ENCODE data around the gene LZTR1.
A peak's percentile ranks its signal among the peaks of the same experiment; 100 is the strongest.

LZTR1 gene

DNA sequence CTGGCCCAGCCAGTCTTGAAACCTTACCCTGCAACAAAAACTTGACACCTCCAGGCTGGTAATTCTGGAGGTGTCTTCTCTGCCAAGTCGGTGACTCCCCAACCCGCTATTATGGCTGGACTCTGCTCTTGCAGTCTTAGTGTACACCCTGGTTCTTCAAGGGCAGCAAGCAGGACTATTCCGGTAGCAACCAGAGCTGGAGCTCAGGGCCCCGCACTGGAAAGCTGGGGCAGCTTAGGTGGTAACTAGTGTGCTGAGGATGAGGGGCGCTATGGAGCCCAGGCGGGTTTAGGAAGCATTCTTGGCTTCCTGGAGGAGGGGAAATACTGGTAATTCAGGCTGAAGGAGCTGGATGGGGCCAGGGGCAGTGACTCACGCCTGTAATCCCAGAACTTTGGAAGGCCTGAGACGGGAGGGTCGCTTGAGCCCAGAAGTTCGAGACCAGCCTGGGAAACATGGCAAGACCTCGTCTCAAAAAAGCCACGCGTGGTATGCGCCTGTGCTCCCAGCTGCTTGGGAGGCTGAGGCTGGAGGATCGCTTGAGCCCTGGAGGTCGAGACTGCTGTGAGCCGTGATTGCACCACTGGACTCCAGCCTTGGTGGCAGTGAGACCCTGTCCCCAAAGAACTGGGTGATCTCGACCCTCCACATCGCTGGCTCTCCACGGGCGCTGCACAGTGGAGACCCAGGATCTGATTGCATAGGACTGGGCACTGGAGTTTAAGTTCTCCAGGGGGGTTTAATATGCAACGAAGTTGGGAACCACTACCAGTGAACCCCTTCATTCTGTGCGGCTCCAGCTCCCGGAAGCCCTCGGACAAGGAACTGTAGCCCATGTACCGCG is 25.6 kb upstream of the LZTR1 start:
- peaks cover 22% of the 10 kb centered on the region for H3K27me3 Mint-ChIP-seq (ENCODE audit: low read depth)
- H3K9me3 Mint-ChIP-seq = no peaks in the 10 kb centered on the region
- peaks cover 7% of the 10 kb centered on the region for H3K4me1 Mint-ChIP-seq (ENCODE audit: low read depth)
- H3K4me3 Mint-ChIP-seq = peak overlapping the region; percentile 51
- no peak for DNase-seq (ENCODE audit: low spot score)
- H3K36me3 Mint-ChIP-seq (ENCODE audit: low read depth) = peaks cover 13% of the 10 kb centered on the region
- no peak overlapping the region for H3K27ac Mint-ChIP-seq

DNA sequence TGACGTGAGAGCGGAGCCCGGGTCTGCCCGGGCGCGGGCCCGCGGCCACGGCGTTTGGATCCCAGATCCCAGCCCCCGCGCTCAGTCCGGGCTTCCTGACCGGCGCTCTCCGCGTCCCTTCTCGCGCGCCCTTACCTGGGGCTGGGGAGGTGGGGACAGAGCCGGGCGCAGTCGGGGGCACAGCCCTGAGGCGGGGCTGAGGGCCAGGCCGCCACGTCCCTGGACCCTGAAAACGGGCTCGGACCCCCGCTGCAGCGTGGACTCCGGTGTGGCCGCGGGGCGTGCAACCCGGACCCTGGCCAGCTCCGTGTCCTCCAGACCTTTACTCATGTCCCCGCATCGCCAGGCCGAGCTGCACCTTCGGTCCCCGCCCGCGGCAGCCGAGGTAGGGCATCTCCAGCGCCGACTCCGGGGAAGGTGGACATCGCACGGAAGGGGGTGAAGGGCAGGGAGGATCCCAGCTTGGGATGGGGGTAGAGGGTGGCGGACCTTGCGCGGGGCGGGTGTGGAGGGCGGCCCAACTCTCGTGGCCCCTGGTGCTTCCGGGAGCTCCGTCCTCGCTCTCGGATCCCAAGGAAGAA is 24.9 kb upstream of the LZTR1 start:
- Mint-ChIP-seq H3K36me3 (ENCODE audit: low read depth) (peaks cover 12% of the 10 kb centered on the region), H3K4me3 (peak overlapping the region; percentile 56), H3K27me3 (ENCODE audit: low read depth) (peaks cover 25% of the 10 kb centered on the region), H3K4me1 (ENCODE audit: low read depth) (peaks cover 9% of the 10 kb centered on the region), H3K9me3 (no peaks in the 10 kb centered on the region), H3K27ac (no peak overlapping the region)
- DNase-seq (ENCODE audit: low spot score) = no peak

DNA sequence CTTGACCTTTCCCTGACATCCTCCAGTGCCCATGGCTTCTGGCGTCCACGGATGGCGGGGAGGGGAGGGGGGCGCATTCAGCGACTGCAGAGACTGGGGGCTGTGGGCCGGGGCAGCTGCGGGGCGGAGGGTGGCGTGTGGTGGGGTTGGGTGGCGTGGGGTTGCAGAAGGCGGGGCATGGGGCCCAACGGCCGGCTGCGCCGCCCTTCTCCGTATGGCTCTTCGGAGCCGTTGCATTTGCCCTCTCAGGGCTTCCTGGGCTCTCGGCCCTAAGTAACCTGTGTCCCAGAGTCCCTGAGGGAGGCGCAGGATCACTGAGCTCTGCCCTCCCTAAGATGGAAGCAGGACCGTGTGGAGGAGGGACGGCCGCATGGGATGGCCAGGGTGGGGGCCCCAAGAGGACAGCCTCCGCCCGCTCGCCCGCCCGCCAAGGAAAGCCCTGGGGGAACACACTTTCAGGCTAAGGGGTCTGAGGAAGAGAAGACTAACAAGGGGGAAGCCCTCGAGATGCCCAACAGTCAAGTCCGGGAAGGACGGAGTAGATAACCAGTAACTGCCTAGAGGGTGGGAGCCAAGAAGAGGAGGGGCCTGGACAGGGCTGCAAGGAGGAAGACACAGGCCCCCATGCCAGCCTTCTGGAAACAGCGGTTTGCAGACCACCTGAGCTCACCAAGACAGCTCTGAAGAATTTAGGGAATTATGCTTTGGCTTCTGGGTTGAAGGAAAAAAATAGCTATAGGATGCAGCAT is 24.2 kb upstream of the LZTR1 start:
- Mint-ChIP-seq H3K4me3 (peak overlapping the region; percentile 56), H3K27ac (no peak overlapping the region), H3K4me1 (ENCODE audit: low read depth) (peaks cover 9% of the 10 kb centered on the region), H3K36me3 (ENCODE audit: low read depth) (peaks cover 8% of the 10 kb centered on the region), H3K9me3 (no peaks in the 10 kb centered on the region), H3K27me3 (ENCODE audit: low read depth) (peaks cover 26% of the 10 kb centered on the region)
- no peak for DNase-seq (ENCODE audit: low spot score)

DNA sequence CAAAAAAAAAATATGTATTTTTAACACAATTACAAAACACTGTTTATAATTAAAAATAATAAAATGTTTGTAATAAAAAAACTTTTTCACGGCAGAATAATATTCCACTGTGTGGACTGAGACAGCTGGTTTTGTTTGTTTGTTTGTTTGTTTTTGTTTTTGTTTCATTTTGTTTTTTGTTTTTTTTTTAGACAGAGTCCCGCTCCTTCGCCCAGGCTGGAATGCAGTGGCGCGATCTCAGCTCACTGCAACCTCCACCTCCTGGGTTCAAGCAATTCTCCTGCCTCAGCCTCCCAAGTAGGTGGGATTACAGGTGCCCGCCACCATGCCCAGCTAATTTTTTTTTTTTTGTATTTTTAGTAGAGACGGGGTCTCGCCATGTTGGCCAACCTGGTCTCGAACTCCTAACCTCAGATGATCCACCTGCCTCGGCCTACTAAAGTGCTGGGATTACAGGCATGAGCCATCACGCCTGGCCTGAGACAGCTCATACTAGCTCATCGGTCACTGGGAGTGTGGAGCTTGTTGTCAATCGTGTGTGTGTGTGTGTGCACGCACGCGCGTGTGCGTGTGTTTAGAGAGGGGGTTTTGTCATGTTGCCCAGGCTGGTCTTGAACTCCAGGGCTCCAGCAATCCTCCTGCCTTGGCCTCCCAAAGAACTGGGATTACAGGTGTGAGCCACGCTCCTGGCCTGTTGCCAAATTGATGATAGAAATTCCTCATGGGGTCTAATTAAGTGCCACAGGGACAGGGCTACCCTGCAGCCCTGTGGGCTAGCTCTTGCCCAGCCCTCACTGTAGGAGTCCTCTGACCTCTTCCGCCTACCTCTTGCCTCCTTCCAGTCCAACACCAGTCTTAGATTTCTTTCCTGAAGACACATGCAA is 22.3 kb upstream of the LZTR1 start:
- Mint-ChIP-seq H3K4me3 (no peak overlapping the region), H3K27ac (no peak overlapping the region), H3K4me1 (ENCODE audit: low read depth) (peaks cover 11% of the 10 kb centered on the region), H3K9me3 (no peaks in the 10 kb centered on the region), H3K27me3 (ENCODE audit: low read depth) (peaks cover 43% of the 10 kb centered on the region), H3K36me3 (ENCODE audit: low read depth) (no peaks in the 10 kb centered on the region)
- no peak for DNase-seq (ENCODE audit: low spot score)

DNA sequence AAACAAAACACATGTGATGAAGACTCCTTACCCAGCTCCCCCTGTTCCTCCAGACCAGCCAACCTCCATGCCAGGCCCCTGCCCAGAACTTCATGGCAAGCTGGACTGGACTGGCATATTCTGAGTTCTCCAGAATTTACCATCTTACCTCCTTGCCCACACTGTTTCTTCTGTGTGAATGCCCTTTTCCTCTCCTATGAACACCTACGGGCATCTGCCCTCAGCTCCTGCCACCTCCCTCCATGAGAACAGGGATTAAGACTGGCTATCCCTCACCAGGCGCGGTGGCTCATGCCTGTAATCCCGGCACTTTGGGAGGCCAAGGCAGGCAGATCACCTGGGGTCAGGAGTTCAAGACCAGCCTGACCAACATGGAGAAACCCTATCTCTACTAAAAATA is 21.5 kb upstream of the LZTR1 start:
- no peak overlapping the region for H3K4me3 Mint-ChIP-seq
- DNase-seq (ENCODE audit: low spot score) = no peak
- no peak overlapping the region for H3K27ac Mint-ChIP-seq
- peaks cover 43% of the 10 kb centered on the region for H3K27me3 Mint-ChIP-seq (ENCODE audit: low read depth)
- H3K36me3 Mint-ChIP-seq (ENCODE audit: low read depth) = no peaks in the 10 kb centered on the region
- peaks cover 11% of the 10 kb centered on the region for H3K4me1 Mint-ChIP-seq (ENCODE audit: low read depth)
- no peaks in the 10 kb centered on the region for H3K9me3 Mint-ChIP-seq

DNA sequence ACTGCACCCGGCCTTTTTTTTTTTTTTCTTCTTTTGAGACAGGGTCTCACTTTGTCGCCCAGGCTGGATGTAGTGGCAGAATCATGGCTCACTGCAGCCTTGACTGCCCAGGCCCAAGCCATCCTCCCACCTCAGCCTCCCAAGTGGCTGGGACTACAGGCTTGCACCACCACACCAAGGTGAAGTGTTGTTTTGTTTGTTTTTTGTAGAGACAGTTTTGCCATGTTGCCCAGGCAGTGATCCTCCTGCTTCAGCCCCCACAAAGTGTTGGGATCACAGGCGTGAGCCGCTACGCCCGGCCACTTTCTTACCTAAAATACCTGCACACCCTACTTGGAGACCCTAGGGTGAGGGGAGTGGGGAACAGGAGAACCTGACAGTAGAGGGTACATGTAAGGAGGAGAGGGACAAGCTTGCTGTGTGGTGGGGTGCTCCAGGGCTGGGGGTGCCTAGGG is 19.6 kb upstream of the LZTR1 start:
- H3K4me1 Mint-ChIP-seq (ENCODE audit: low read depth) = peaks cover 13% of the 10 kb centered on the region

DNA sequence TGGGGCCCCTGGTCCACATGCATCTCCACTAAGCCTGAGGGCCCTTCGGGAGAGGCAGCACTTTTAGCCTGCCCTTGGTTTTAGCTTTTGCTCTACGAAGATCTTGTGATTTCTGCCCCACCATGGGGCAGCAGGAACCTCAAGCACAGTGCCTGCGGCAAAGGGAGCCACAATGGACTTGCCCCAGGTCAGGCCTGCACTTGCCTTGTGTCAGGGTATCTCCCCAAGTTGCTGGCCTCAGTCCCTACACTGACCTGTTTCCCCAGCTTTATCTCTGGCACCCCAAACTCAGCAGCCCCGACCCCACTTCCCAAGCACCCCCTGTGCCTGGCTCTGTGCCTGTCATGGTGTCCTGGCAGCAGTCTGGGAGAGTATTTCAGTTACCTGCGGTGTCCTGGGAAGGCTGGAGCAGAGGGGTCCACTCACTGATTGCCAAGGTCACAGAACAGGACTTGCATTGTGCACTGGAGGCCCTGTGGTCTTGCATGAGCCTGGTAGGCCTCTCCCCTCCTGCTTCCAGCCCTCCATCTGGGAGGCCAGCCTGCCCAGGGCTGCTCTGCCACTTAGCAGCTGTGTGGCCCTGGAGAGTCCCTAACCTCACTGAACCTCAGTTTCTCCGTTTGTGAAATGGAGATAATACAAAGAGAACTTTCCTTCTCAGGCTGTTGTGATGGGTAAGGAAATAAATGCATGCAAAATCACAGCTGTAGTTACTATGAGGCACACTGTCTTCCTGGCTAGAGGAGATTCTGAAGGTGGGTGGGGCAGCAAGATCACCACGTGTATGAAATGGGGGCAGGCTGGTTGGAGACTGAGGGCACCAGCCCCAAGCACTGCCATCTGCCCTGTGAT is 18.7 kb upstream of the LZTR1 start:
- H3K4me1 Mint-ChIP-seq (ENCODE audit: low read depth) = peaks cover 8% of the 10 kb centered on the region
- no peak overlapping the region for H3K4me3 Mint-ChIP-seq
- peaks cover 29% of the 10 kb centered on the region for H3K27me3 Mint-ChIP-seq (ENCODE audit: low read depth)
- H3K9me3 Mint-ChIP-seq = no peaks in the 10 kb centered on the region
- no peak overlapping the region for H3K27ac Mint-ChIP-seq
- DNase-seq (ENCODE audit: low spot score) = no peak
- H3K36me3 Mint-ChIP-seq (ENCODE audit: low read depth) = no peaks in the 10 kb centered on the region

More for the DNA sequence above, 19.6 kb upstream of the LZTR1 start:
- Mint-ChIP-seq H3K36me3 (ENCODE audit: low read depth) (no peaks in the 10 kb centered on the region), H3K9me3 (no peaks in the 10 kb centered on the region), H3K27me3 (ENCODE audit: low read depth) (peaks cover 38% of the 10 kb centered on the region), H3K4me3 (no peak overlapping the region), H3K27ac (no peak overlapping the region)
- DNase-seq (ENCODE audit: low spot score) = no peak

DNA sequence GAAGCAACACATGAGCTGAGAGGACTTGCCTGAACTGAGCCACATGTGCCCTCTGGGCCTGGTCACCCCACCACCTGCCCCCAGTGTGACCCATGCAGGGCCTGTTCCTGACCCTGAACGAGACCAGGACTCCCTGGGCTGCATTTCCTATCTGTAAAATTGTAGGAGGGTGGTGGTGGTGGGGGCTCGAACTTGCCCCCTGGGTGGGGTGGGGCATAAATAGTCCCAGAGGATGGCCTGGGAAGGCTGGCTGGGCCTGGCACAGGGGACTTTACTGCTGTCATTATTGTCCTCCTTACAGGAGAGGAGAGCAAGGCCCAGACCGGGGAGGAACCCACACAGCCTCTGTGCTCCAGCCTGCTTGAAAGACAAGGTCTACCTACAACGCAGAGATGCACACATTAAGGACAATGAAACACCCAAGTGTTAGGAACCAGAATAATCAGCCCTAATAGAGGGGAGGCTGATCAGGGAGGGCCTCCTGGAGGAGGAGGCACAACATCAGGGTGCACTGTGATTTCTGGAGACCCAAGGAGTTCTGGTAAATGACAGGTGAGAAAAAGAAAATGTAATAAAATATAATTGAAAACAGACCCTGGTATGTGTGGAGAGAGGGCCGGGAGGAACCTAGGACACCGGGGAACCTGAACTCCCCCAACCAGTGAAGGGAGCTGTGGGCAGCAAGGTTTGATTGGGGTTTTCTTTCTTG is 17.9 kb upstream of the LZTR1 start:
- Mint-ChIP-seq H3K4me3 (peak overlapping the region; percentile 72), H3K4me1 (ENCODE audit: low read depth) (peaks cover 8% of the 10 kb centered on the region), H3K9me3 (no peaks in the 10 kb centered on the region), H3K36me3 (ENCODE audit: low read depth) (no peaks in the 10 kb centered on the region), H3K27me3 (ENCODE audit: low read depth) (peaks cover 28% of the 10 kb centered on the region), H3K27ac (no peak overlapping the region)
- DNase-seq (ENCODE audit: low spot score) = no peak

DNA sequence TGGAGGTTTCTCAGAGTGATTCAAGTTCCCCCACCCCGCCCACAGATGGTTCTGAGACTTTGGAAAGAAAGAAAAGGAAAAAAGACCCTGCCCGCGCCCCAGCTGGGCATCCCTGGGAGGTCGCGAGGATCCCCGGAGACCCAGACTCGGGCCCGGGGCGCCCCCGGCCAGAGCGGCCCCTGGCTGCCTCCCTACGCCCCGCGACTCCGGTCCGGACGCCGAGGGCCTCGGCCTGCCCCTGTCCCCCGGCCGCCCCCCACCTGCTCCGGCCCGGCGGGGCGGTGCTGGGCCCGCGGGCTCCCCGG is 17.3 kb upstream of the LZTR1 start:
- Mint-ChIP-seq H3K27me3 (ENCODE audit: low read depth) (peaks cover 28% of the 10 kb centered on the region), H3K9me3 (no peaks in the 10 kb centered on the region), H3K27ac (no peak overlapping the region), H3K36me3 (ENCODE audit: low read depth) (no peaks in the 10 kb centered on the region), H3K4me1 (ENCODE audit: low read depth) (peaks cover 8% of the 10 kb centered on the region), H3K4me3 (peak overlapping the region; percentile 72)
- no peak for DNase-seq (ENCODE audit: low spot score)

DNA sequence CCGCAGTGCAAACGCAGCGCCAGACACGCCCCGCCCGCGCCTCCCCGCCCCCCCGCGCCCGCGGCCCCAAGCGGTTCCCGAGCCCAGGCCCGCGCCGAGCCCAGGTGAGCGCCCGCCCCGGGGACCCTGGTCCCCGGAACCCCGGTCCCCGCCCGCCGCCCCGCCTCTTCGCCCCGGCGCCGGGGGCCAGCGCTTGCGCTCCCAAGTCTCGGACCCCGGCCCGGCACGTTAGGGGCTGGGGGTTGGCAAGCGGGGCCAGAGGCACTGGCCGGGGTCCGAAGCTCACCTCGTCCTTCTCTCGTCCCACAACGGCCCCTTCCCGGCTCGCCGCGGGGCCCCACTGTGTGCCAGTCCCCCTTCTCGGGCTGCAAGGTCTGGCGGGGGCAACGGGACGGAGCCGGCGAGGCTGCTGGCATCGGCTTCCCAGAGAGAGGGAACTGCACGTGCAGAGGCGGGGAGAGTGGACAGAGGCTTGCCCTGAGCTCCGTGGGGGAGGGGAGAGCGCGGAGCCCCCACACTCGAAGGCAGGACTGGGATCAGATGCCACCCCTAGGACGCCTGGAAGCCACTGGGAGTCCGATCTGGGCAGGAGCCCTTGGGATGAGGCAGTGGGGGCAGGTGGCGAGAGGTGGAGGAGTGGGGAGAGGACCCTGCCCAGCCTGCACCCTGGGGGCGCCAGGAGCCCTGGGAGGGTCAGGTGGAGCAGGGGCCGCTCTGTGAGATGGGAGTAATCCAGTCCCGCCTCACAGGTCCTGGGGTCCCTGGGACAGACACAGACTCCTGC is 16.8 kb upstream of the LZTR1 start:
- DNase-seq (ENCODE audit: low spot score) = no peak
- Mint-ChIP-seq H3K36me3 (ENCODE audit: low read depth) (no peaks in the 10 kb centered on the region), H3K9me3 (no peaks in the 10 kb centered on the region), H3K27ac (no peak overlapping the region), H3K4me3 (peak overlapping the region; percentile 12), H3K27me3 (ENCODE audit: low read depth) (peaks cover 26% of the 10 kb centered on the region), H3K4me1 (ENCODE audit: low read depth) (peaks cover 8% of the 10 kb centered on the region)

DNA sequence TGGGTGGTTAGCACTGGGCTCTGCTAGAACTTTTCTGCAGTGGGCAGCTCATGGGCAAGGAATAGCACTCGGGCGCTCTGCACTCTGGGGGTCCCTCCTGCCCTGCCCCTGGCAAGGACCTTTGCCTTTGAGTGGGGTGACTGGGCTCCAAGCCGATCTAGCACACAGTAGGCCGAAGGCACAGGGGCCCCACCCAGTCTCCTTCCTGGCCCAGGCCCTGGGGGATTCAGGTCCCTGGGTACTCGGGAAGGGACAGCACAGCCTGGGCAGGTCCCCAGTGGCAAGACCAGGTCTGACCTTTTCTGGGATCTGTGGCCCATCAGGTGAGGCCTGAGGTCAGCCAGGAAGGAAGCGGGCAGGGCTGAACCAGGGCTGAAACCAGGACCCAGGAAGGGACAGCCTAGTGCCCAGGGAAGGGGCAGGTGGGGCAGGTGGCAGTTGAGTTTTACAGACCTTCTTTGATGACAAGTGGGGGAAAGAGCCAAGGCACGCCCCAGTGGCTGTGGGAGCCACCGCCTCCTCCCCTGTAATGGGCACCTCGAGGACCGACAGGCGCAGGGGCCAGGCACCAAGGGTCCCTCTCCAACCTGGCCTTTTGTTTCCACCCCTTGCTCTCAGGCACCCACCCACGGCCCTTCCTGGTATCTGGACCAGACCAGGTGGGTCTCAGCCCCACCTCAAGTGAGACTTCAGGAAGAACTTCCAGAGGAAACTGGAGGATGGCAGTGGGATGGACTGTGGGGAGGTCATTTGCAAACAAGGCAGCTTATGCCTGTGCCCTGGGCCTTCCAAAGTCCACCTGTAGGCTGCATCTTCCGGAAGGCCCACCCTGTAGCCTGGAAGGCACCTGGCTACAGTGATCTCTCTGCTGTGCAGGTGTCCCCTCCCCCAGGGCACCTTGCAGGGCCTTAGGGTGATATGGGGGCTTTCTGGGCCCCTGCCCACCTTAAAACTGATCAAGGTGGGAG is 15.9 kb upstream of the LZTR1 start:
- Mint-ChIP-seq H3K4me3 (no peak overlapping the region), H3K9me3 (no peaks in the 10 kb centered on the region), H3K4me1 (ENCODE audit: low read depth) (peaks cover 8% of the 10 kb centered on the region), H3K36me3 (ENCODE audit: low read depth) (no peaks in the 10 kb centered on the region), H3K27me3 (ENCODE audit: low read depth) (peaks cover 25% of the 10 kb centered on the region), H3K27ac (no peak overlapping the region)
- DNase-seq (ENCODE audit: low spot score) = no peak
